HepG2 (cell line): Measurements from ENCODE around the gene DEPDC5. TPM values are rescaled to one million over a fixed set of nuclear protein-coding genes. Genes with fewer than 3 reads are reported as not detected.

Source experiments
- ARHGAP35 ChIP-seq: sonication (generic); formaldehyde crosslinking; IDR thresholded peaks from 2 replicates; pipeline ENCODE4 v1.9.0; 2022; ENCODE audit warnings: mild to moderate bottlenecking, inconsistent platforms, moderate library complexity, missing genetic modification reagents, borderline replicate concordance
- DPF2 ChIP-seq: sonication (generic); formaldehyde crosslinking; IDR thresholded peaks from 2 replicates; pipeline ENCODE4 v1.4.0; 2020; ENCODE audit warnings: mild to moderate bottlenecking, low read depth, missing genetic modification reagents, borderline replicate concordance
- HIVEP1 ChIP-seq: sonication (generic); formaldehyde crosslinking; IDR thresholded peaks from 2 replicates; pipeline ENCODE4 v1.4.0; 2020; ENCODE audit warnings: mild to moderate bottlenecking, missing genetic modification reagents
- MTA1 ChIP-seq: sonication (generic); formaldehyde crosslinking; IDR thresholded peaks from 2 replicates; pipeline ENCODE4 v1.4.0; 2020; ENCODE audit warnings: missing genetic modification reagents, mild to moderate bottlenecking, borderline replicate concordance
- THRA ChIP-seq: sonication (generic); formaldehyde crosslinking; IDR thresholded peaks from 2 replicates; pipeline ENCODE4 v1.4.0; 2020; ENCODE audit warnings: missing genetic modification reagents, borderline replicate concordance
- ZNF121 ChIP-seq: sonication (generic); formaldehyde crosslinking; IDR thresholded peaks from 2 replicates; pipeline ENCODE4 v1.5.0; 2020; ENCODE audit warnings: mild to moderate bottlenecking, missing genetic modification reagents
- ZNF331 ChIP-seq: sonication (generic); formaldehyde crosslinking; IDR thresholded peaks from 2 replicates; pipeline ENCODE4 v1.4.0; 2020; ENCODE audit warnings: missing genetic modification reagents
- ZNF460 ChIP-seq: sonication (generic); formaldehyde crosslinking; IDR thresholded peaks from 2 replicates; pipeline ENCODE4 v1.5.1; 2020; ENCODE audit warnings: missing genetic modification reagents, mild to moderate bottlenecking, borderline replicate concordance
- ZNF720 ChIP-seq: sonication (generic); formaldehyde crosslinking; IDR thresholded peaks from 2 replicates; pipeline ENCODE4 v1.4.0; 2020; ENCODE audit warnings: missing genetic modification reagents
- polyA plus RNA-seq, 8 experiments: library from polyadenylated mRNA; depleted of rRNA in 3 of 8; stranded (reverse) in 7 of 8; unstranded in 1 of 8; fragments of >200 nt; fragmentation: Illumina TruSeq in 4 of 8; extraction: Trizol in 4 of 8; gene quantifications; 2 replicates each; pipeline versions ENCODE4 v1.2.1 to v1.2.3, GENCODE V29; 2011 to 2016; ENCODE audit warnings: low read depth in 4 of 8, missing spikeins in 1 of 8, mixed read lengths in 1 of 8; ENCODE audit not compliant: insufficient read depth in 1 of 8
- total RNA-seq, 5 experiments: library from RNA; depleted of rRNA; stranded (reverse); fragments of >200 nt; fragmentation: Illumina TruSeq; extraction: Trizol; gene quantifications; 2 replicates each; pipeline ENCODE4 v1.2.3, GENCODE V29; 2016; ENCODE audit warnings: low read depth in 1 of 5
- TF ChIP-seq, protein P1 (sequence below): sonication (generic); formaldehyde crosslinking; IDR thresholded peaks from 2 replicates; pipeline ENCODE4 v1.4.0; 2020; ENCODE audit warnings: mild to moderate bottlenecking, missing genetic modification reagents, borderline replicate concordance
- TF ChIP-seq, protein P2 (sequence below): sonication (generic); formaldehyde crosslinking; IDR thresholded peaks from 2 replicates; pipeline ENCODE4 v1.5.1; 2020; ENCODE audit warnings: mild to moderate bottlenecking, moderate library complexity, missing genetic modification reagents
- TF ChIP-seq, protein P3 (sequence below): sonication (generic); formaldehyde crosslinking; IDR thresholded peaks from 2 replicates; pipeline ENCODE4 v1.4.0; 2020; ENCODE audit warnings: missing genetic modification reagents
- TF ChIP-seq, protein P4 (sequence below): IDR thresholded peaks from 2 replicates; pipeline ENCODE4 v1.6.1; 2018; ENCODE audit warnings: missing genetic modification reagents, mild to moderate bottlenecking, missing compliant biosample characterization
- TF ChIP-seq, protein P5 (sequence below): sonication (generic); formaldehyde crosslinking; IDR thresholded peaks from 2 replicates; pipeline ENCODE4 v1.4.0; 2020; ENCODE audit warnings: missing genetic modification reagents, low read depth, mild to moderate bottlenecking, borderline replicate concordance

Gene DEPDC5
- total and polyA plus RNA-seq, 2 of the 13 experiments (the other 11 are each of a cell fraction or from before 2014, with no cell fraction given) = 9.8 to 12.4 TPM

DNA sequence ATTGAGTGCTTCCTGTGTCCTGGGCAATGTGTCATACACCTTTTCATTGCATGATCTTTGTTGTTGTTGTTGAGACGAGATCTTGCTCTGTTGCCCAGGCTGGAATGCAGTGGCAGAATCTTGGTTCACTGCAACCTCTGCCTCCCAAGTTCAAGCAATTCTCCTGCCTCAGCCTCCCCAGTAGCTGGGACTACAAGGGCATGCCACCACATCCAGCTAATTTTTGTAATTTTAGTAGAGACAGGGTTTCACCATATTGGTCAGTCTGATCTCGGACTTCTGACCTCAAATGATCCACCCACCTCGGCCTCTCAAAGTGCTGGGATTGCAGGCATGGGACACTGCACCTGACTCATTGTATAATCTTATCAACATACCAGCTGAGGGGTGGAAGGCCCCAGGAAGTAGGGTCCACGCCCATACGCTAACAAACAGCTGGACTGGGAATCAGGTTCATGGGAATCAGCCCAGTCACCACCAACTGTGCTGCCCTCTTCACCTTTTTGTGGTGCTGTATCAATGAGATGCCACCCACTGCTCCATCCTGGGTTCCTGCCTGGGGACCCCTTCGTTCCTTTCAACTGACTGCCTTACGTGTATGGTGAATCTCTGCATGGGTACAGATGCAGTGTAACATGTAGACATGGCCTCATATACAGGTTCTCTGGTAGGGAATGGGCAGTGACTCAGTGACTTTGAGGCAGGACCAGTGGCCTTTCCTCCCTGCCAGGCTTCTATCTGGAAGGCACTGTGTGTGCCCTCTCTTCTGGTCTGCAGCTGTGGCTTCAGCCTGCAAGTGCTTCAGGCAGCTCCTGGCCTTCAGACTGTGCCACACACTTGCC is 158.0 kb downstream of the DEPDC5 start (continued):
- TF ChIP-seq, protein P1, sequence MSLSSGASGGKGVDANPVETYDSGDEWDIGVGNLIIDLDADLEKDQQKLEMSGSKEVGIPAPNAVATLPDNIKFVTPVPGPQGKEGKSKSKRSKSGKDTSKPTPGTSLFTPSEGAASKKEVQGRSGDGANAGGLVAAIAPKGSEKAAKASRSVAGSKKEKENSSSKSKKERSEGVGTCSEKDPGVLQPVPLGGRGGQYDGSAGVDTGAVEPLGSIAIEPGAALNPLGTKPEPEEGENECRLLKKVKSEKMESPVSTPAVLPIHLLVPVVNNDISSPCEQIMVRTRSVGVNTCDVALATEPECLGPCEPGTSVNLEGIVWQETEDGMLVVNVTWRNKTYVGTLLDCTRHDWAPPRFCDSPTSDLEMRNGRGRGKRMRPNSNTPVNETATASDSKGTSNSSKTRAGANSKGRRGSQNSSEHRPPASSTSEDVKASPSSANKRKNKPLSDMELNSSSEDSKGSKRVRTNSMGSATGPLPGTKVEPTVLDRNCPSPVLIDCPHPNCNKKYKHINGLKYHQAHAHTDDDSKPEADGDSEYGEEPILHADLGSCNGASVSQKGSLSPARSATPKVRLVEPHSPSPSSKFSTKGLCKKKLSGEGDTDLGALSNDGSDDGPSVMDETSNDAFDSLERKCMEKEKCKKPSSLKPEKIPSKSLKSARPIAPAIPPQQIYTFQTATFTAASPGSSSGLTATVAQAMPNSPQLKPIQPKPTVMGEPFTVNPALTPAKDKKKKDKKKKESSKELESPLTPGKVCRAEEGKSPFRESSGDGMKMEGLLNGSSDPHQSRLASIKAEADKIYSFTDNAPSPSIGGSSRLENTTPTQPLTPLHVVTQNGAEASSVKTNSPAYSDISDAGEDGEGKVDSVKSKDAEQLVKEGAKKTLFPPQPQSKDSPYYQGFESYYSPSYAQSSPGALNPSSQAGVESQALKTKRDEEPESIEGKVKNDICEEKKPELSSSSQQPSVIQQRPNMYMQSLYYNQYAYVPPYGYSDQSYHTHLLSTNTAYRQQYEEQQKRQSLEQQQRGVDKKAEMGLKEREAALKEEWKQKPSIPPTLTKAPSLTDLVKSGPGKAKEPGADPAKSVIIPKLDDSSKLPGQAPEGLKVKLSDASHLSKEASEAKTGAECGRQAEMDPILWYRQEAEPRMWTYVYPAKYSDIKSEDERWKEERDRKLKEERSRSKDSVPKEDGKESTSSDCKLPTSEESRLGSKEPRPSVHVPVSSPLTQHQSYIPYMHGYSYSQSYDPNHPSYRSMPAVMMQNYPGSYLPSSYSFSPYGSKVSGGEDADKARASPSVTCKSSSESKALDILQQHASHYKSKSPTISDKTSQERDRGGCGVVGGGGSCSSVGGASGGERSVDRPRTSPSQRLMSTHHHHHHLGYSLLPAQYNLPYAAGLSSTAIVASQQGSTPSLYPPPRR (CRISPR knock-in tag) = peak; percentile 77
- TF ChIP-seq ARHGAP35 (CRISPR knock-in tag) = 0 out of 2 replicates have a peak, but pooled peaks have one; percentile 24
- peak; percentile 33; the same call in 1 of the 2 replicates for TF ChIP-seq DPF2 (CRISPR knock-in tag)
- TF ChIP-seq, protein P2, sequence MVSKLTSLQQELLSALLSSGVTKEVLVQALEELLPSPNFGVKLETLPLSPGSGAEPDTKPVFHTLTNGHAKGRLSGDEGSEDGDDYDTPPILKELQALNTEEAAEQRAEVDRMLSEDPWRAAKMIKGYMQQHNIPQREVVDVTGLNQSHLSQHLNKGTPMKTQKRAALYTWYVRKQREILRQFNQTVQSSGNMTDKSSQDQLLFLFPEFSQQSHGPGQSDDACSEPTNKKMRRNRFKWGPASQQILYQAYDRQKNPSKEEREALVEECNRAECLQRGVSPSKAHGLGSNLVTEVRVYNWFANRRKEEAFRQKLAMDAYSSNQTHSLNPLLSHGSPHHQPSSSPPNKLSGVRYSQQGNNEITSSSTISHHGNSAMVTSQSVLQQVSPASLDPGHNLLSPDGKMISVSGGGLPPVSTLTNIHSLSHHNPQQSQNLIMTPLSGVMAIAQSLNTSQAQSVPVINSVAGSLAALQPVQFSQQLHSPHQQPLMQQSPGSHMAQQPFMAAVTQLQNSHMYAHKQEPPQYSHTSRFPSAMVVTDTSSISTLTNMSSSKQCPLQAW (CRISPR knock-in tag) = 0 out of 2 replicates have a peak, but pooled peaks have one; percentile 35
- peak; percentile 92 for TF ChIP-seq THRA (CRISPR knock-in tag)
- 0 out of 2 replicates have a peak, but pooled peaks have one; percentile 53 for TF ChIP-seq MTA1 (CRISPR knock-in tag)
- TF ChIP-seq ZNF121 (CRISPR knock-in tag) = peak; percentile 84
- peak; percentile 58; the same call in 1 of the 2 replicates for TF ChIP-seq ZNF331 (CRISPR knock-in tag)
- TF ChIP-seq, protein P3, sequence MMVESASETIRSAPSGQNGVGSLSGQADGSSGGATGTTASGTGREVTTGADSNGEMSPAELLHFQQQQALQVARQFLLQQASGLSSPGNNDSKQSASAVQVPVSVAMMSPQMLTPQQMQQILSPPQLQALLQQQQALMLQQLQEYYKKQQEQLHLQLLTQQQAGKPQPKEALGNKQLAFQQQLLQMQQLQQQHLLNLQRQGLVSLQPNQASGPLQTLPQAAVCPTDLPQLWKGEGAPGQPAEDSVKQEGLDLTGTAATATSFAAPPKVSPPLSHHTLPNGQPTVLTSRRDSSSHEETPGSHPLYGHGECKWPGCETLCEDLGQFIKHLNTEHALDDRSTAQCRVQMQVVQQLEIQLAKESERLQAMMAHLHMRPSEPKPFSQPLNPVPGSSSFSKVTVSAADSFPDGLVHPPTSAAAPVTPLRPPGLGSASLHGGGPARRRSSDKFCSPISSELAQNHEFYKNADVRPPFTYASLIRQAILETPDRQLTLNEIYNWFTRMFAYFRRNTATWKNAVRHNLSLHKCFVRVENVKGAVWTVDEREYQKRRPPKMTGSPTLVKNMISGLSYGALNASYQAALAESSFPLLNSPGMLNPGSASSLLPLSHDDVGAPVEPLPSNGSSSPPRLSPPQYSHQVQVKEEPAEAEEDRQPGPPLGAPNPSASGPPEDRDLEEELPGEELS = peak; percentile 77
- TF ChIP-seq, protein P4, sequence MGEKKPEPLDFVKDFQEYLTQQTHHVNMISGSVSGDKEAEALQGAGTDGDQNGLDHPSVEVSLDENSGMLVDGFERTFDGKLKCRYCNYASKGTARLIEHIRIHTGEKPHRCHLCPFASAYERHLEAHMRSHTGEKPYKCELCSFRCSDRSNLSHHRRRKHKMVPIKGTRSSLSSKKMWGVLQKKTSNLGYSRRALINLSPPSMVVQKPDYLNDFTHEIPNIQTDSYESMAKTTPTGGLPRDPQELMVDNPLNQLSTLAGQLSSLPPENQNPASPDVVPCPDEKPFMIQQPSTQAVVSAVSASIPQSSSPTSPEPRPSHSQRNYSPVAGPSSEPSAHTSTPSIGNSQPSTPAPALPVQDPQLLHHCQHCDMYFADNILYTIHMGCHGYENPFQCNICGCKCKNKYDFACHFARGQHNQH (CRISPR knock-in tag) = peak; percentile 50; the same call in 1 of the 2 replicates
- TF ChIP-seq ZNF460 (CRISPR knock-in tag) = peak; percentile 83
- TF ChIP-seq ZNF720 = no peak
- TF ChIP-seq HIVEP1 = peak; percentile 39; the same call in 1 of the 2 replicates
- TF ChIP-seq, protein P5, sequence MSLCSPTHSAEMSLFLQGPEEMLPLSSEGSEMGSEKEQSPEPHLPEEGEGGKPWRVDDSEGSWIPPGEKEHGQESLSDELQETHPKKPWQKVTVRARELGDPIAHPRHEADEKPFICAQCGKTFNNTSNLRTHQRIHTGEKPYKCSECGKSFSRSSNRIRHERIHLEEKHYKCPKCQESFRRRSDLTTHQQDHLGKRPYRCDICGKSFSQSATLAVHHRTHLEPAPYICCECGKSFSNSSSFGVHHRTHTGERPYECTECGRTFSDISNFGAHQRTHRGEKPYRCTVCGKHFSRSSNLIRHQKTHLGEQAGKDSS (CRISPR knock-in tag) = peak; percentile 45; the same call in 1 of the 2 replicates
